Measurements from ENCODE around the gene FNDC3B. TPM values are rescaled to one million over a fixed set of nuclear protein-coding genes. Genes with fewer than 3 reads are reported as not detected.

FNDC3B gene
- total and polyA plus RNA-seq, 12 donors, result 9.7 to 118 (median 85.0) TPM

- no peaks in the 10 kb centered on the region for H3K27me3 ChIP-seq
- DNase-seq (no peak), ATAC-seq (peak in 1 of 8 donors; percentile 38)
- H3K9me3 ChIP-seq, result no peaks in the 10 kb centered on the region
- WGBS, 2 donors, result 80 to 87% methylated on average over 5 of the region's 5 CpGs
- H3K4me3 ChIP-seq, result no peak overlapping the region
- intact Hi-C loops (cut with DNase I), result no loop called here
- peaks cover 0 to 4% (median 0%) of the 10 kb centered on the region in 9 donors for H3K36me3 ChIP-seq
- TF ChIP-seq, protein P1, sequence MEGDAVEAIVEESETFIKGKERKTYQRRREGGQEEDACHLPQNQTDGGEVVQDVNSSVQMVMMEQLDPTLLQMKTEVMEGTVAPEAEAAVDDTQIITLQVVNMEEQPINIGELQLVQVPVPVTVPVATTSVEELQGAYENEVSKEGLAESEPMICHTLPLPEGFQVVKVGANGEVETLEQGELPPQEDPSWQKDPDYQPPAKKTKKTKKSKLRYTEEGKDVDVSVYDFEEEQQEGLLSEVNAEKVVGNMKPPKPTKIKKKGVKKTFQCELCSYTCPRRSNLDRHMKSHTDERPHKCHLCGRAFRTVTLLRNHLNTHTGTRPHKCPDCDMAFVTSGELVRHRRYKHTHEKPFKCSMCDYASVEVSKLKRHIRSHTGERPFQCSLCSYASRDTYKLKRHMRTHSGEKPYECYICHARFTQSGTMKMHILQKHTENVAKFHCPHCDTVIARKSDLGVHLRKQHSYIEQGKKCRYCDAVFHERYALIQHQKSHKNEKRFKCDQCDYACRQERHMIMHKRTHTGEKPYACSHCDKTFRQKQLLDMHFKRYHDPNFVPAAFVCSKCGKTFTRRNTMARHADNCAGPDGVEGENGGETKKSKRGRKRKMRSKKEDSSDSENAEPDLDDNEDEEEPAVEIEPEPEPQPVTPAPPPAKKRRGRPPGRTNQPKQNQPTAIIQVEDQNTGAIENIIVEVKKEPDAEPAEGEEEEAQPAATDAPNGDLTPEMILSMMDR (IDR thresholded peaks at IDR 0.05), result no peak
- H3K27ac ChIP-seq, result no peak overlapping the region
- peaks cover 13 to 93% (median 68%) of the 10 kb centered on the region in 9 donors for H3K4me1 ChIP-seq
Observed at GRCh38 chr3:172179680-172180399, 140.5 kb downstream of the FNDC3B start.

DNA sequence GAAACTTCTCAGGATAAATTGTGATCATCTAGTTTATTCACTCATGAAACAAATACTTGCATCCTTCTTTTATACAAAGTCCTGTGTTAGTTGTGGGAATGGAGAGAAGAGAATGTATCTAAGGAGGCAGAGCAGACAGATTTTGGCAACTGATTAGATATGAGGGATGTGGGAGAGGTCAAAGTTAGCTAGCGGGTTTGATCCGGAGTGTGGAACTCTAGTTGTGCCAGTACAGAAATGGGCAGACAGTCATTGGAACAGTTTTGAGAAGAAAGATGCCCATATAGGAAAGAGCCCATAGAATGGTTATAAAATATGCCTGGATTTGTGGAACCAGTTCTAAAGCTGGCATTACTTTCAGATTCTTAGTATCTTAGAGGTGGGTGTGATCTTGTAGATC lies 141.1 kb downstream of the FNDC3B start:
- H3K4me3 ChIP-seq, result no peak overlapping the region
- WGBS, 2 donors, result 88 to 89% methylated on average over 2 of the region's 2 CpGs
- H3K4me1 ChIP-seq, result peaks cover 9 to 93% (median 68%) of the 10 kb centered on the region in 9 donors

GRCh38 chr3:172181932-172182586 lies 142.7 kb downstream of the FNDC3B start:
- Histone ChIP-seq H3K27me3 (no peaks in the 10 kb centered on the region), H3K4me1 (peaks cover 3 to 92% (median 52%) of the 10 kb centered on the region in 9 donors), H3K4me3 (no peak overlapping the region), H3K27ac (peak overlapping the region in 4 of 10 donors; percentile 6 to 58 (median 34)), H3K9me3 (no peaks in the 10 kb centered on the region), H3K36me3 (peaks cover 0 to 9% (median 0%) of the 10 kb centered on the region in 9 donors)
- 47 to 49% methylated on average over 6 of the region's 6 CpGs for WGBS, 2 donors
- ATAC-seq, result peak in 6 of 8 donors; percentile 23 to 79 (median 60)
- TF ChIP-seq, protein P1 (IDR thresholded peaks at IDR 0.05), result no peak
- intact Hi-C loops (cut with DNase I), result no loop called here
- no peak for DNase-seq

More for the DNA sequence above, 141.1 kb downstream of the FNDC3B start:
- H3K27ac ChIP-seq, result no peak overlapping the region
- H3K27me3 ChIP-seq, result no peaks in the 10 kb centered on the region
- DNase-seq (no peak), ATAC-seq (no peak)
- TF ChIP-seq, protein P1 (IDR thresholded peaks at IDR 0.05), result no peak
- H3K36me3 ChIP-seq, result peaks cover 0 to 4% (median 0%) of the 10 kb centered on the region in 9 donors
- H3K9me3 ChIP-seq, result no peaks in the 10 kb centered on the region
- intact Hi-C loops (cut with DNase I), result no loop called here

DNA sequence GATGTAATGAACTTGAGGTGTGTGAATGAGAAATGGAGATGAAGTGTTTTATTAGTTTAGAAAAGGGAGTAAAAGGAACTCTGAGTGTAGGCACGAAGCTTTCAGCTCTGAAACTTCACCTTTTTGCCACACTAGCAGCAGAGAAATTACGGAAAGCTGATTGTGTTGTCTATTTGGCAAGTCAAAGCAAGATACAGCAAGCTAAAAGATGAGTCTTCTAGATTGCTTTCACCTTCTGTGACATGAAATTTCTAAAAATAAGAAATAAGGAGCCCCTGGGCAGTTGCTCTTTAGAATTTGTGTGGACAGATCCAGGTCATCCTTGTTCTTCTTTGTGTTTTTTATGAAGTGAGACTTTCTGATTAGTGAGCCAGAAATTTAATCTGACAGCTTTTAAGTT lies 143.4 kb downstream of the FNDC3B start:
- peak overlapping the region in 4 of 10 donors; percentile 6 to 58 (median 34) for H3K27ac ChIP-seq
- H3K36me3 ChIP-seq, result peaks cover 0 to 9% (median 0%) of the 10 kb centered on the region in 9 donors
- no peaks in the 10 kb centered on the region for H3K9me3 ChIP-seq
- intact Hi-C loops (cut with DNase I), result no loop called here
- TF ChIP-seq, protein P1 (IDR thresholded peaks at IDR 0.05), result no peak
- DNase-seq (no peak), ATAC-seq (no peak)
- WGBS, 2 donors, result 31 to 59% methylated on average over 2 of the region's 2 CpGs
- H3K27me3 ChIP-seq, result no peaks in the 10 kb centered on the region
- H3K4me3 ChIP-seq, result no peak overlapping the region
- peaks cover 0 to 85% (median 49%) of the 10 kb centered on the region in 9 donors for H3K4me1 ChIP-seq

Measured in heart right ventricle (tissue), 16 donors.